Aortic smooth muscle cell (primary cell): Measurements from ENCODE around the gene STK11. TPM values are rescaled to one million over a fixed set of nuclear protein-coding genes. Genes with fewer than 3 reads are reported as not detected.

ENCODE experiments used
- total RNA-seq: library from RNA; depleted of rRNA; stranded (reverse); fragments of >200 nt; gene quantifications from 2 replicates; pipeline ENCODE4 v1.2.3, GENCODE V29; 2014

STK11 gene, protein sequence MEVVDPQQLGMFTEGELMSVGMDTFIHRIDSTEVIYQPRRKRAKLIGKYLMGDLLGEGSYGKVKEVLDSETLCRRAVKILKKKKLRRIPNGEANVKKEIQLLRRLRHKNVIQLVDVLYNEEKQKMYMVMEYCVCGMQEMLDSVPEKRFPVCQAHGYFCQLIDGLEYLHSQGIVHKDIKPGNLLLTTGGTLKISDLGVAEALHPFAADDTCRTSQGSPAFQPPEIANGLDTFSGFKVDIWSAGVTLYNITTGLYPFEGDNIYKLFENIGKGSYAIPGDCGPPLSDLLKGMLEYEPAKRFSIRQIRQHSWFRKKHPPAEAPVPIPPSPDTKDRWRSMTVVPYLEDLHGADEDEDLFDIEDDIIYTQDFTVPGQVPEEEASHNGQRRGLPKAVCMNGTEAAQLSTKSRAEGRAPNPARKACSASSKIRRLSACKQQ
- 86.9 and 97.9 TPM in 2 replicates for total RNA-seq

GRCh38 chr19:1205114-1206099, at the start of gene STK11:
TSS of gene STK11 (plus strand) at chr19:1205778. CDS start at chr19:1206914, 1,136 bp downstream.

DNA sequence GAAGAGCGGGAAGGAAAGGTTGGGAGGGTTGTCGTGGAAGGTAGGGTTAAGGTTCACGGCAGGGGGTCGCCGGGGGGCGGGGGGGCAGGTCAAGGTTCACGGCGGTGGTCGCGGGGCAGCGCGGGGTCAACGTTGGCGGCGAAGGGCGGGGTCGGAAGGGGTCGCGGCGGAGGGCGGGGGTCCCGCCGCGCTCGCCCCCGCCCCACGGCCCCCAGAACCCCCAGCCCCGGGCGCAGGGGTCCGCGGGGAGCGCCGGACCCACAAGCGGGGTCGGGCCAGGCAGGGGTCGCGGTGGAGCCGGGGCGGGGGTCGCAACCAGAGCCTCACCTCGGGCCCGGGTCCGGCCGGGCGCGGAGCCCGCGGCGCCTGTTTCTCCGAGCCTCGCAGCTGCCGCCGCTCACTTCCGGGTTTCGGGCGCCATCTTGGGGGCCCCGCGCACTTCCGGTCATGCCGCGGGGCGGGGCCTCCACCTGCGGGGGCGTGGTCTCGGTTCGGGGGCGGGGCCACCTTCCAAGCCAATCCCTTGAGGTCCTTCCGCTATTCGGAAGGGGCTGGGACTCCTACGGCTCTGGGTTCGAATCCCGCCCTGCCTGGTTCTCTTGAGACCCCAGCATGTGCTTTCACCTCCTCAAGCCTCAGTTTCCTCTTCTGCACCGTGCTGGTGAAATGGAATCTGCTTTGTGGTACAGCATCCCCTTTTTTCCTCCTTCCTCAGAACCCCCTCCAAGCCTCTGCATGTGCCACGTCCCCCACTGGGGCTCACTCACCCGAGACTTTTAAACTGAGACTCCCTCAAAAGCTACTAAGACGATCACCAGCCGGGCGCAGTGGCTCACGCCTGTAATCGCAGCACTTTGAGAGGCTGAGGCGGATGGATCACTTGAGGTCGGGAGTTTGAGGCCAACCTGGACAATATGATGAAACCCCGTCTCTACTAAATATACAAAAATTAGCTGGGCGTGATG, 31.5 kb upstream of the STK11 start, which contains the start of gene SBNO2:
TSS of gene SBNO2 (minus strand) at position 424 of the 965 bp plus-strand sequence. CDS start 19,992 bp downstream, outside the sequence.

GRCh38 chr19:1237754-1238368, 32.3 kb downstream of the STK11 start, which contains the start of gene CBARP:
TSS of gene CBARP (minus strand) at chr19:1238005. CDS start at chr19:1236100, 1,905 bp downstream.

GRCh38 chr19:1241417-1242095, 36.0 kb downstream of the STK11 start, which contains the start of gene ATP5F1D:
TSS of gene ATP5F1D (plus strand) at chr19:1241751. CDS start at chr19:1241851, 100 bp downstream.

GRCh38 chr19:1248139-1248785, 42.7 kb downstream of the STK11 start, which contains the start of gene MIDN:
TSS of gene MIDN (plus strand) at chr19:1248583. CDS start at chr19:1250297, 1,714 bp downstream.

DNA sequence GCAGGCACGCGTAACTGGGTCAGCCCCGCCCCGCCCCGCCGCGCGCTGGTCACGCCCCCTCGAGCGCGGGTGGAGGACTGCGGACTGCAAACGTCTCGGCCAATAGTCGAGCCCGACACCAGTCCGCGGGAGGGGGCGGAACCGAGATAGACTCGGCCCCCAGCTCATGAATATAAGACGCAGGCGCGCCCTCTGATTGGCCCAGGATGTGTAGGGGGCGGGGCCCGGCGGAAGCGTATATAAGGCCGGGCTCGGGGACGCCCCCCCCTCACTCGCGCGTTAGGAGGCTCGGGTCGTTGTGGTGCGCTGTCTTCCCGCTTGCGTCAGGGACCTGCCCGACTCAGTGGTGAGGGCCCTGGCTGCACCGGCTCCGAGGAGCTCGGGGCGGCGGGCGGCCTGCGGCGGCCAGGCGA, 63.5 kb downstream of the STK11 start, which contains the start of gene CIRBP:
TSS of gene CIRBP (plus strand) at position 268 of the 413 bp plus-strand sequence. CDS start 1,602 bp downstream, outside the sequence.

DNA sequence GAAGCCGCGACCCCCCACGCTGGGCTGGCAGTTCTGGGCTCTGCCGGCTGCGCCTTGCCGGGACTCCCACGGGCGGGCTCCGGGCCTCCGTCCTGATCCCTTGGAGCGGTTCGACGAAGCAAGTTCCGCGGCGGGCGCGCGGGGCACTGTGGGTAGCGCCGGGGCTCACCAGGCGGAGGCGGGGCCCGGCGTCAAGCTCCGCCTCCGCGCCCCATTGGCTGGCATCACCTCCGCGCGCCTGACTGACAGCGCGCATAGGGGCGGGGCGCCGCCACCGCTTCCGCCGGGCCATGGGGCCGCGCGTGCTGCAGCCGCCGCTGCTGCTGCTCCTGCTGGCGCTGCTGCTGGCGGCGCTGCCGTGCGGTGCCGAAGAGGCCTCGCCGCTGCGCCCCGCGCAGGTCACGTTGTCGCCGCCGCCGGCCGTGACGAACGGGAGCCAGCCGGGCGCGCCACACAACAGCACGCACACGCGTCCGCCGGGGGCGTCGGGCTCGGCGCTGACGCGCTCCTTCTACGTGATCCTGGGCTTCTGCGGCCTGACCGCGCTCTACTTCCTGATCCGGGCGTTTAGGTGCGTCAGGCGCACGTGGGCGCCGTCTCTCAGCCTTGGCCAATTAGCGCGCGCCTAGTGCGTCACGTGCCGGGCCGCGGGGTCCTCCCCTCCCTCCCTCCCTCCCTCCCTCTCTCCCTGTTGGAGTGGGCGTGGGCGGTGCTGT, 69.8 kb downstream of the STK11 start, which contains the start of gene FAM174C:
TSS of gene FAM174C (plus strand) at position 271 of the 716 bp plus-strand sequence. CDS start at position 291, 20 bp downstream.

Other genes with a start within 250 kb of the STK11 start
- gene WDR18, start 221.4 kb upstream of the STK11 start, total RNA-seq = 36.9 and 49.3 TPM in 2 replicates
- gene GRIN3B, start 205.4 kb upstream of the STK11 start, total RNA-seq = 0.06 TPM in 1 of 2 replicates, not detected in the other
- gene TMEM259, start 184.7 kb upstream of the STK11 start, total RNA-seq = 41.5 and 49.9 TPM in 2 replicates
- gene RNU6-2, start 184.3 kb upstream of the STK11 start, total RNA-seq = not detected in 2 replicates
- 64.7 and 87.6 TPM in 2 replicates for gene CNN2, start 179.2 kb upstream of the STK11 start, total RNA-seq
- gene ABCA7, start 165.7 kb upstream of the STK11 start, total RNA-seq = 3.7 and 4.2 TPM in 2 replicates
- gene ARHGAP45, start 138.6 kb upstream of the STK11 start, total RNA-seq = 1.5 TPM in 2 replicates
- gene POLR2E, start 110.4 kb upstream of the STK11 start, total RNA-seq = 88.9 and 116 TPM in 2 replicates
- 349 and 358 TPM in 2 replicates for gene GPX4, start 101.8 kb upstream of the STK11 start, total RNA-seq
- gene SBNO2, start 31.5 kb upstream of the STK11 start, total RNA-seq = 58.7 and 59.8 TPM in 2 replicates
- gene CBARP, start 32.2 kb downstream of the STK11 start, total RNA-seq = 1.2 and 2.8 TPM in 2 replicates
- gene ATP5F1D, start 36.0 kb downstream of the STK11 start, total RNA-seq = 40.4 and 41.0 TPM in 2 replicates
- 22.5 and 26.9 TPM in 2 replicates for gene MIDN, start 42.8 kb downstream of the STK11 start, total RNA-seq
- 332 and 349 TPM in 2 replicates for gene CIRBP, start 63.6 kb downstream of the STK11 start, total RNA-seq
- gene FAM174C, start 69.8 kb downstream of the STK11 start, total RNA-seq = 18.6 and 19.3 TPM in 2 replicates
- gene EFNA2, start 80.1 kb downstream of the STK11 start, total RNA-seq = not detected in 2 replicates
- gene NDUFS7, start 178.1 kb downstream of the STK11 start, total RNA-seq = 51.2 and 51.9 TPM in 2 replicates
- gene GAMT, start 195.8 kb downstream of the STK11 start, total RNA-seq = 34.0 and 36.7 TPM in 2 replicates
- gene DAZAP1, start 201.8 kb downstream of the STK11 start, total RNA-seq = 45.9 and 53.8 TPM in 2 replicates
- 434 and 444 TPM in 2 replicates for gene RPS15, start 232.6 kb downstream of the STK11 start, total RNA-seq
- 0.13 and 0.19 TPM in 2 replicates for gene APC2, start 244.3 kb downstream of the STK11 start, total RNA-seq